SK-N-SH (cell line): Measurements from ENCODE around the gene NUDT14. TPM values are rescaled to one million over a fixed set of nuclear protein-coding genes. Genes with fewer than 3 reads are reported as not detected.

Experiments
- CTCF ChIA-PET: fragments of 300-600, 350-600 bp; formaldehyde crosslinking; extraction: SDS; loops from one replicate; lab custom pipeline; 2021; lab: Yijun Ruan, JAX
- POLR2A ChIA-PET: fragments of 350-600 bp; sonication (Branson Sonifier 250); formaldehyde crosslinking; extraction: SDS; loops from one replicate; lab custom pipeline; 2020; ENCODE audit warnings: antibody characterized with exemption, inconsistent platforms; lab: Yijun Ruan, JAX
- DNase-seq: peaks from one replicate; pipeline ENCODE4 v3.0.0; 2012
- H2AFZ ChIP-seq: fragments of 200-600 bp; sonication (generic); 2 replicates; pipeline ENCODE4 v1.8.1; 2016; ENCODE audit warnings: antibody characterized with exemption, mild to moderate bottlenecking, low read depth
- H3F3A ChIP-seq: fragments of 200-600 bp; sonication (generic); replicated peaks from 2 replicates; pipeline ENCODE3; 2016; ENCODE audit warnings: antibody characterized with exemption, mild to moderate bottlenecking; ENCODE audit not compliant: insufficient read depth
- H3K27ac ChIP-seq, 2 experiments: fragments of 200-500 bp in 1 of 2; fragments of 200-600 bp in 1 of 2; sonication (Bioruptor generic) in 1 of 2; sonication (generic), shearing (Covaris generic) in 1 of 2; 2 replicates each; pipeline versions ENCODE4 v1.5.1 to v1.6.1; 2014 to 2016; ENCODE audit warnings: low read depth in 2 of 2, inconsistent platforms in 1 of 2, low read length in 1 of 2, mild to moderate bottlenecking in 1 of 2, mixed read lengths in 1 of 2
- H3K27me3 ChIP-seq: fragments of 200-600 bp; sonication (generic), shearing (Covaris generic); 2 replicates; pipeline ENCODE4 v1.6.1; 2016; ENCODE audit warnings: mixed run types; ENCODE audit not compliant: insufficient read depth
- H3K36me3 ChIP-seq, 2 experiments: fragments of 200-500 bp in 1 of 2; fragments of 200-600 bp in 1 of 2; sonication (Bioruptor generic) in 1 of 2; sonication (generic) in 1 of 2; replicated peaks in 1 of 2; 2 replicates each; pipeline versions ENCODE3 to v1.5.1; 2014 to 2016; ENCODE audit warnings: low read length in 1 of 2, mild to moderate bottlenecking in 1 of 2; ENCODE audit not compliant: insufficient read depth in 2 of 2, control insufficient read depth in 1 of 2
- H3K4me1 ChIP-seq, 2 experiments: fragments of 200-500 bp in 1 of 2; fragments of 200-600 bp in 1 of 2; sonication (Bioruptor generic) in 1 of 2; sonication (generic), shearing (Covaris generic) in 1 of 2; 2 replicates each; pipeline versions ENCODE4 v1.5.1 to v1.6.1; 2014 to 2016; ENCODE audit warnings: low read depth in 1 of 2, low read length in 1 of 2, mixed run types in 1 of 2; ENCODE audit not compliant: insufficient read depth in 2 of 2, control insufficient read depth in 1 of 2
- H3K4me2 ChIP-seq: fragments of 200-600 bp; sonication (generic), shearing (Covaris generic); 2 replicates; pipeline ENCODE4 v1.6.1; 2017; ENCODE audit warnings: mixed run types
- H3K4me3 ChIP-seq, 2 experiments: fragments of 200-500 bp in 1 of 2; fragments of 200-600 bp in 1 of 2; sonication (Bioruptor generic) in 1 of 2; sonication (generic), shearing (Covaris generic) in 1 of 2; 2 replicates each; pipeline versions ENCODE4 v1.5.1 to v1.8.1; 2014 to 2016; ENCODE audit warnings: low read depth in 2 of 2, inconsistent platforms in 1 of 2, low read length in 1 of 2, mild to moderate bottlenecking in 1 of 2, mixed read lengths in 1 of 2, moderate library complexity in 1 of 2
- H3K79me2 ChIP-seq: fragments of 200-600 bp; sonication (generic); 2 replicates; pipeline ENCODE4 v1.8.1; 2017; ENCODE audit warnings: mild to moderate bottlenecking; ENCODE audit not compliant: insufficient read depth
- H3K9ac ChIP-seq: fragments of 200-600 bp; sonication (generic); 2 replicates; pipeline ENCODE4 v1.6.1; 2017; ENCODE audit warnings: mixed run types
- H3K9me2 ChIP-seq: fragments of 200-600 bp; sonication (generic); 2 replicates; pipeline ENCODE4 v1.6.1; 2017; ENCODE audit warnings: mixed run types
- H3K9me3 ChIP-seq: fragments of 200-600 bp; sonication (generic); 2 replicates; pipeline ENCODE4 v1.6.1; 2017; ENCODE audit warnings: mixed run types, mild to moderate bottlenecking, moderate library complexity
- H4K20me1 ChIP-seq: fragments of 200-600 bp; sonication (generic); 2 replicates; pipeline ENCODE4 v1.6.1; 2017; ENCODE audit warnings: mild to moderate bottlenecking, mixed run types; ENCODE audit not compliant: insufficient read depth
- FOSL2 ChIP-seq: IDR thresholded peaks from 2 replicates; pipeline ENCODE4 v1.4.0; 2012; ENCODE audit warnings: low read depth, mild to moderate bottlenecking, moderate library complexity, borderline replicate concordance
- FOXJ3 ChIP-seq: sonication (generic); formaldehyde crosslinking; IDR thresholded peaks from 2 replicates; pipeline ENCODE4 v1.5.1; 2020; ENCODE audit warnings: mild to moderate bottlenecking, missing genetic modification reagents
- GABPA ChIP-seq: IDR thresholded peaks from 2 replicates; pipeline ENCODE4 v1.4.0; 2012; ENCODE audit warnings: low read depth, mild to moderate bottlenecking
- JUND ChIP-seq: IDR thresholded peaks from 2 replicates; pipeline ENCODE4 v1.4.0; 2012
- MEF2A ChIP-seq: IDR thresholded peaks from 2 replicates; pipeline ENCODE4 v1.4.0; 2012; ENCODE audit warnings: low read depth, borderline replicate concordance
- NFIC ChIP-seq: IDR thresholded peaks from 2 replicates; pipeline ENCODE4 v1.4.0; 2012; ENCODE audit warnings: borderline replicate concordance
- RAD21 ChIP-seq: IDR thresholded peaks from 2 replicates; pipeline ENCODE4 v1.6.1; 2012; ENCODE audit warnings: mild to moderate bottlenecking, low read length
- SIN3A ChIP-seq: IDR thresholded peaks from 2 replicates; pipeline ENCODE4 v1.6.1; 2012; ENCODE audit warnings: low read depth, mild to moderate bottlenecking, low read length, moderate library complexity, borderline replicate concordance
- SMC3 ChIP-seq: IDR thresholded peaks from 2 replicates; pipeline ENCODE4 v1.6.1; 2012; ENCODE audit warnings: low read depth, low read length, improper control_type of control experiment
- TAF1 ChIP-seq: IDR thresholded peaks from 2 replicates; pipeline ENCODE4 v1.6.1; 2012; ENCODE audit warnings: low read depth, mild to moderate bottlenecking, low read length, moderate library complexity, borderline replicate concordance
- WGBS: methylation state at CpG from one replicate; pipeline ENCODE4 v1.1.6; 2017; ENCODE audit warnings: low lambda C conversion rate; 5-methylcytosine and 5-hydroxymethylcytosine counted together
- polyA plus RNA-seq, 3 experiments: library from polyadenylated mRNA; depleted of rRNA; stranded (reverse); fragments of >200 nt; gene quantifications; 2 replicates each; pipeline ENCODE4 v1.2.3, GENCODE V29; 2012
- TF ChIP-seq, protein P1 (sequence below): IDR thresholded peaks from 2 replicates; pipeline ENCODE4 v1.4.0; 2012; ENCODE audit warnings: low read depth, borderline replicate concordance
- TF ChIP-seq, protein P2 (sequence below): IDR thresholded peaks from 2 replicates; pipeline ENCODE4 v1.4.0; 2012; ENCODE audit warnings: low read depth, borderline replicate concordance
- TF ChIP-seq, protein P3 (sequence below): IDR thresholded peaks from 2 replicates; pipeline ENCODE4; 2012

The NUDT14 gene
- polyA plus RNA-seq, 1 of the 3 experiments (the other 2 are of a cell fraction): 18.4 TPM

DNA sequence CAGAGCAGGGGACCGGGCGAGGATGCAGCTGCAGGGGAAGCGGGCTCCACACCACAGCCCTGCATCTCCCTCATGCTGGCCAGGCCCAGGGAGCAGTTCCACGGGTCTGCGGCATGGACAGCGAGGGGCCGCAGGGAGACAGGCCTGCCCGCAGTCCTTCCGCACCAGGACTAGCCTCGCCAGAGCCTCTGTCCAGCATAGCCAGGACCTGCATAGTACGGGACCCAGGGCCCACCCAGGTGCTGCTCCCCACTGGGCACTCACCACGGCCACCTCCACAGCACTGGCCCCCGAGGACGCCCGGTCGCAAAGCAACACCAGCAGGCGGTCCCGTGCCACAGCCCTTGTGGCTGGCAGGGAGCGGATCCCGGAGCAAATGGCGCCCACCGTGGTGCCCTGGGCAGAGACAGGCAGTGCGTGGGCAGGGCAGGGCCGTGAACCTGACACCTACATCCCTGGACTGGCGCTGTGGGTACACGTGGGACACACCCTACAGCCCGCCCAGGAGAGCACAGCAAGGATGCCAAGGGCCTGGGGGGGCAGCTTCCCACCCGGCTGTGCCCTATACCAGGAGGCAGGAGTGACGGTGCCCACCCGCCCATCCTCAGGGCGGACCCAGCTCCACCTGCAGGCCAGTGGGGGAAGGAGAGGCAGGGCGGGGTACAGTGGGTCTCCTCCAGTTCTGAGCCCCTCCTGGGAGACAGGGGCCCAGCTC is 36.3 kb downstream of the NUDT14 start:
- peak; percentile 58 for DNase-seq
- Histone ChIP-seq H3F3A (no peaks in the 10 kb centered on the region), H4K20me1 (no peaks in the 10 kb centered on the region), H3K9me2 (no peaks in the 10 kb centered on the region), H3K79me2 (no peaks in the 10 kb centered on the region), H3K27me3 (no peaks in the 10 kb centered on the region), H3K27ac (no peak overlapping the region; a peak in 1 of 4 replicates), H3K9me3 (no peaks in the 10 kb centered on the region)
- 87% methylated on average over 8 of the region's 32 CpGs for WGBS
- CTCF ChIA-PET: interaction anchor here (0.9 to 1.4 kb wide), 3 partner anchors 13 to 207 kb away, joined by 3 to 5 read pairs (median 3); no protein-coding TSS in a partner anchor
- TF ChIP-seq JUND: no peak
- TF ChIP-seq FOSL2: no peak
- no peak for TF ChIP-seq GABPA
- TF ChIP-seq, protein P1, sequence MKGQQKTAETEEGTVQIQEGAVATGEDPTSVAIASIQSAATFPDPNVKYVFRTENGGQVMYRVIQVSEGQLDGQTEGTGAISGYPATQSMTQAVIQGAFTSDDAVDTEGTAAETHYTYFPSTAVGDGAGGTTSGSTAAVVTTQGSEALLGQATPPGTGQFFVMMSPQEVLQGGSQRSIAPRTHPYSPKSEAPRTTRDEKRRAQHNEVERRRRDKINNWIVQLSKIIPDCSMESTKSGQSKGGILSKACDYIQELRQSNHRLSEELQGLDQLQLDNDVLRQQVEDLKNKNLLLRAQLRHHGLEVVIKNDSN: no peak
- no peak for TF ChIP-seq SIN3A
- TF ChIP-seq FOXJ3 (CRISPR knock-in tag): no peak
- TF ChIP-seq TAF1: no peak
- TF ChIP-seq, all 33 proteins: peak for 0
- H3K4me3 ChIP-seq: no peak overlapping the region
- H3K4me2 ChIP-seq: no peak overlapping the region
- POLR2A ChIA-PET: no interaction called here
- H3K4me1 ChIP-seq: peaks cover 0 to 13% of the 10 kb centered on the region in 2 experiments; a peak in 1 of 4 replicates
- no peak overlapping the region for H2AFZ ChIP-seq
- H3K9ac ChIP-seq: no peak overlapping the region
- H3K36me3 ChIP-seq: no peaks in the 10 kb centered on the region

DNA sequence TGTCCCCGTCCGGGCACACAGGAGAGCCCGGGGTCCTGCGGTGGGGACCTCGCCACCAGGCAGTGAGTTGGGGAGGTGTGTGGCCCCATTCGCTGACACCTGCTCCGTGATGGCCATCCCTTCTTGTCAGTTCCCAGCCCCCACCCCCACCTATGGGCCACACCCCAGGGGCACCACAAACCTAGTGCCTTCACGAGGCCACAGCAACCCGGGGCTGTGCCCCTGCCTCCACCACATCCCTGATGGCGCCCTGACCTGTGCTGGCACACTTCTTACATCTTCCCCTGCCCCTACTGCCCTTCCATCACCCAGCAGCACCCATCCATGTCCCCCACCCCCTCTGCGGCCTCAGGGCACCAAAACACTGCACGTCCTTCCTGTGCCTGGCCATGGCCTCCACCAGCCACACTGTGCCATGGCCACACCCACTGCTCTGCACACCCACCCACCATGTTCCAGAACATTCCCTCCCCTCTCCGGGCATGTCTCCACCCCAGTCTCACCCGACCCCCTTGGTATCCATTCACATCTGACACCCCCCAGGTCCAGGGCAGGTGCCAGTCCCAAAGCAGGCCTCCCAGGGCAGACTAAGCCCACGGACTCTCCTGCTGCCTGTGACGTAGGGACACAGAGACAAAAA is 37.0 kb downstream of the NUDT14 start:
- no peaks in the 10 kb centered on the region for H3F3A ChIP-seq
- H3K36me3 ChIP-seq: no peaks in the 10 kb centered on the region
- H3K9me2 ChIP-seq: no peaks in the 10 kb centered on the region
- no peak overlapping the region for H3K4me2 ChIP-seq
- H3K27me3 ChIP-seq: no peaks in the 10 kb centered on the region
- CTCF ChIA-PET: no interaction called here
- DNase-seq: no peak
- H3K9ac ChIP-seq: no peak overlapping the region
- TF ChIP-seq, protein P1: no peak
- TF ChIP-seq JUND (no peak), NFIC (no peak), MEF2A (no peak), RAD21 (no peak), TAF1 (no peak), SMC3 (no peak)
- TF ChIP-seq, protein P2, sequence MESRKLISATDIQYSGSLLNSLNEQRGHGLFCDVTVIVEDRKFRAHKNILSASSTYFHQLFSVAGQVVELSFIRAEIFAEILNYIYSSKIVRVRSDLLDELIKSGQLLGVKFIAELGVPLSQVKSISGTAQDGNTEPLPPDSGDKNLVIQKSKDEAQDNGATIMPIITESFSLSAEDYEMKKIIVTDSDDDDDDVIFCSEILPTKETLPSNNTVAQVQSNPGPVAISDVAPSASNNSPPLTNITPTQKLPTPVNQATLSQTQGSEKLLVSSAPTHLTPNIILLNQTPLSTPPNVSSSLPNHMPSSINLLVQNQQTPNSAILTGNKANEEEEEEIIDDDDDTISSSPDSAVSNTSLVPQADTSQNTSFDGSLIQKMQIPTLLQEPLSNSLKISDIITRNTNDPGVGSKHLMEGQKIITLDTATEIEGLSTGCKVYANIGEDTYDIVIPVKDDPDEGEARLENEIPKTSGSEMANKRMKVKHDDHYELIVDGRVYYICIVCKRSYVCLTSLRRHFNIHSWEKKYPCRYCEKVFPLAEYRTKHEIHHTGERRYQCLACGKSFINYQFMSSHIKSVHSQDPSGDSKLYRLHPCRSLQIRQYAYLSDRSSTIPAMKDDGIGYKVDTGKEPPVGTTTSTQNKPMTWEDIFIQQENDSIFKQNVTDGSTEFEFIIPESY: no peak
- TF ChIP-seq, protein P3, sequence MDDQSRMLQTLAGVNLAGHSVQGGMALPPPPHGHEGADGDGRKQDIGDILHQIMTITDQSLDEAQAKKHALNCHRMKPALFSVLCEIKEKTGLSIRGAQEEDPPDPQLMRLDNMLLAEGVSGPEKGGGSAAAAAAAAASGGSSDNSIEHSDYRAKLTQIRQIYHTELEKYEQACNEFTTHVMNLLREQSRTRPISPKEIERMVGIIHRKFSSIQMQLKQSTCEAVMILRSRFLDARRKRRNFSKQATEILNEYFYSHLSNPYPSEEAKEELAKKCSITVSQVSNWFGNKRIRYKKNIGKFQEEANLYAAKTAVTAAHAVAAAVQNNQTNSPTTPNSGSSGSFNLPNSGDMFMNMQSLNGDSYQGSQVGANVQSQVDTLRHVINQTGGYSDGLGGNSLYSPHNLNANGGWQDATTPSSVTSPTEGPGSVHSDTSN: no peak
- no peaks in the 10 kb centered on the region for H3K9me3 ChIP-seq
- no peak overlapping the region for H2AFZ ChIP-seq
- H3K79me2 ChIP-seq: no peaks in the 10 kb centered on the region
- H3K4me1 ChIP-seq: peaks cover 0 to 13% of the 10 kb centered on the region in 2 experiments; a peak in 1 of 4 replicates
- POLR2A ChIA-PET: no interaction called here
- no peaks in the 10 kb centered on the region for H4K20me1 ChIP-seq
- H3K27ac ChIP-seq: no peak overlapping the region
- 75% methylated on average over 8 of the region's 16 CpGs for WGBS
- no peak overlapping the region for H3K4me3 ChIP-seq
